GM19463 (cell line): Measurements from ENCODE around the gene COMMD10.
"Not testable (repeated sequence)": the region's sequence is repeated elsewhere in the genome, so short reads cannot be mapped to it uniquely, and the experiment has no call there.

Experiments used
- ATAC-seq: cut with Tn5 transposase; IDR thresholded peaks from one replicate; pipeline ENCODE4 v1.9.1; 2021; ENCODE audit warnings: mild to moderate bottlenecking, moderate library complexity; ENCODE audit not compliant: unreplicated experiment

COMMD10 gene

GRCh38 chr5:116091416-116091815 lies 6.6 kb downstream of the COMMD10 start:
- ATAC-seq: no peak

- no peak for ATAC-seq
Measured at GRCh38 chr5:116097301-116097700, 12.5 kb downstream of the COMMD10 start.

- ATAC-seq: no peak
Measured at GRCh38 chr5:116098998-116099397, 14.2 kb downstream of the COMMD10 start.

GRCh38 chr5:116104941-116105340 lies 20.1 kb downstream of the COMMD10 start:
- not testable (repeated sequence) for ATAC-seq

- no peak for ATAC-seq
Measured at GRCh38 chr5:116115163-116115562, 30.3 kb downstream of the COMMD10 start.

GRCh38 chr5:116130471-116130870 lies 45.6 kb downstream of the COMMD10 start:
- ATAC-seq: no peak

GRCh38 chr5:116130976-116131375 lies 46.2 kb downstream of the COMMD10 start:
- no peak for ATAC-seq

- no peak for ATAC-seq
Measured at GRCh38 chr5:116133281-116133680, 48.5 kb downstream of the COMMD10 start.

- ATAC-seq: peak; percentile 100
Measured at GRCh38 chr5:116135344-116135743, 50.5 kb downstream of the COMMD10 start.

GRCh38 chr5:116137544-116138378 lies 52.9 kb downstream of the COMMD10 start:
- ATAC-seq: no peak

- ATAC-seq: no peak
Measured at GRCh38 chr5:116142495-116142894, 57.7 kb downstream of the COMMD10 start.

GRCh38 chr5:116144103-116144502 lies 59.3 kb downstream of the COMMD10 start:
- ATAC-seq: no peak

GRCh38 chr5:116144991-116145390 lies 60.2 kb downstream of the COMMD10 start:
- ATAC-seq: no peak

- no peak for ATAC-seq
Measured at GRCh38 chr5:116145416-116145815, 60.6 kb downstream of the COMMD10 start.

- ATAC-seq: no peak
Measured at GRCh38 chr5:116152169-116152568, 67.3 kb downstream of the COMMD10 start.

- ATAC-seq: no peak
Measured at GRCh38 chr5:116153687-116154174, 68.9 kb downstream of the COMMD10 start.

- no peak for ATAC-seq
Measured at GRCh38 chr5:116154252-116154651, 69.4 kb downstream of the COMMD10 start.

GRCh38 chr5:116154931-116155330 lies 70.1 kb downstream of the COMMD10 start:
- ATAC-seq: no peak

- ATAC-seq: no peak
Measured at GRCh38 chr5:116157902-116158301, 73.1 kb downstream of the COMMD10 start.

- ATAC-seq: no peak
Measured at GRCh38 chr5:116159006-116159405, 74.2 kb downstream of the COMMD10 start.

- ATAC-seq: no peak
Measured at GRCh38 chr5:116174111-116174510, 89.3 kb downstream of the COMMD10 start.

GRCh38 chr5:116176121-116176520 lies 91.3 kb downstream of the COMMD10 start:
- ATAC-seq: no peak

- ATAC-seq: no peak
Measured at GRCh38 chr5:116178925-116179324, 94.1 kb downstream of the COMMD10 start.
